AG20443 (cell line): ENCODE results near the gene ANKEF1.
A peak's percentile ranks its signal among the peaks of the same experiment; 100 is the strongest.

ENCODE experiments used
- DNase-seq: peaks from one replicate; pipeline ENCODE4 v3.0.0; 2012; ENCODE audit warnings: low spot score, mixed read lengths

The ANKEF1 gene

DNA sequence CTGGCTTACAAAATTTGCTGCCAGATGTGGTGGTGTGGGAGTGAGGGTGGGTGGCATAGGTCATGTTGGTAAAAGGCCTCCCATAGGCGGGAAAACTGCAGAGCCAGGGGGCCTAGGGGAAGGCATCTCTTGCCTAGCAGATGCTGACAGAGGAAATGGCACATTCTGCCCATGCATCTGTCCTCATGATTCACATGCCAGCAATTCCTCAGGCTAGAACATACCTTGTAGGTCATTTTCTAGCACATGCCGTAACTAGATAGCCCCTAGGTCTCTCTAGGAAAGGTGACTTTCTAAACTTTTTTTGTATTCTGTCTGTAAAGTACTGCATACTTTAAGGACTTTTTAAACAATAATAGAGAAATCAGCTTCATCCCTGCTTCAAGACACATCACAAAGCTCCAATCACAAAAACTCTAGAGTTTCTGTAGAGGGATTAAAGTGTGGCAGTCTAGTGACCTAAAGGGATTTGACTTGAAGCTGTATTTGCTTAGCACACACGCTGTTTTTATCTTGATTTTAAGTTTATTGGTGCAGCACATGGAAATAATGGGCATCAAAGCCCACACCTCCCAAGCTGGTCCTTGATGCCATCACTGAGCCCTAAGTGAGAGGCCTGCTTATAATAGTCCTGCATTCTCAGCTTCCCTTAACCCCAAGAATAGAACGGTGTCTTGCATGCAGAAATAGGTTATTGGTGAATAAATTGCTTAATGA is 55.2 kb downstream of the ANKEF1 start:
- DNase-seq: no peak

DNA sequence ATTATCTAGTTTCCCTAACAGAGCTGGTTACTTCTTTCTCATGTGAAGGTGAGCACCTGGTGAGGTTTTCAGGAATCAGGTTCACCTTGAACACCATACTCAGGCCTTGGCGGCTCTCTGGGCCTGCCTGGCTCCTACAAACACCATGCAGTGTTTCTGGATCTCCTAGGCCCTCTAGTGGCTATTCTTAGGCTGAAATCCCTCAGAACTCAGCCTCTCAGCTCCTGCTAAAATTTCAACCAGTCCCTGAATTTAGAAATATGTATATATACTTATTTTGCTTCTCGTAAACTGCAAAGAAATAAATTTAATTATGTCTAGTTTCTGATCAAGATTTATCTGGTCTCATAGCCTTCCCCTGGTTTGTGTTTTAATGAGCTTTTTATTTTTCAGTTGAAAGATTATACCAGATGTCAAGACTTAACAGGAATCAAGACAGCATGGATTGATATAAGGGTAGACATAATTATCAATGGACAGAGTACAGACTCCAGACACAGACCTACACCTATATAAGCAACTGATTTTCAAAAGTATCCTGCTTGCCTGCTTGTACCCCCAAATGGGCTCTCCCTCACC is 55.9 kb downstream of the ANKEF1 start:
- DNase-seq: peak; percentile 69

DNA sequence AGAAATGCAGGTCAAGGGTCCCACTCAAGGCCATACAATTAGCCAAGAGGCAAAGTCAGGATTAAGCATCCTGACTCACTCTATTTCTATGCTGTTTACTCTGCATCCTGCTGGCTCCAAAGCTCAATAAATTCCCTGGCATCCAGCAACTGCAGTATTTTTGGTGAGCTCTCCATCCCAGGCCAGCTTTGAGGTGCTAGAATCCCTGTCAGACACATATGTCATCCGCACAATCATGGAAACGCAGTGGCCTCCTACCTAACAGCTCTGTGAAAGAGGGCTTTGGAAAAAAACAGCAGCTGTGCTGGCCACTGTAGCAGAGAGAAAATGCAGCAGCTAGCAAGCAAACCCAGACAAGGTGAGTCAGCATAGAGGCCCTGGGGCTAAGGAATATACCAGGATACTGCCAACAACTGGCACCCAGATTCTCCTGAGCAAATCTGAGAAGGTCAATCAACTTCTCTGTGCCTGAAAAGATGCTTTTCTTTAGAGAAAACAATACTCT is 58.4 kb downstream of the ANKEF1 start:
- peak; percentile 55 for DNase-seq

DNA sequence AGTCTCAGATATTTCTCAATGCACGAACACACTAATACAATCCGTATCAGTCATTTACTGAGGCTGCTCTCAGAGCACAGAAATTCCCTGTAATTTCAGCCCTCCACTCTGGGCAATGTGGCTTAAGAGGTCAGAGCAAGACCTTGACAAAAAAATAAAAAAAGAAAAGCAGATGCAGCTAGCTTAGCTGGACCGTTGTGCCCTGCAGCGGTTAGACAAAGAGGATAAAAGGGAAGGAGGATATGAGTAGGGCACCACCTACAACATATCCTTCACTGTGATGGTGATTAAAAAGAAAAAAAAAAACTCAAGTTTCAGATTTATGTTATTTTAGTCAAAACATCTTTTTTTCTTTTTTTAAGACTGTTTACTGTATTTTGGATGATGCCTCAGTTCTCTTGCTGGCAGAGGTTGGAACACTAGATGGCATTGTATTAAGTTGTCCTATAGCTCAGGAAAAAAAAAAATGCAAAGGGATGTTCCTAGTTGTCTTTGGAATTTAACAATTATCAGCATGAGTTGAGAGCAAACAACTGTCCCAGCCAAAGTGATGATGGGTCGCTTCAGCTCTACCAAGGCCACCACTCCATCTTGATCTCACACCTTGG is 59.9 kb downstream of the ANKEF1 start:
- DNase-seq: no peak

DNA sequence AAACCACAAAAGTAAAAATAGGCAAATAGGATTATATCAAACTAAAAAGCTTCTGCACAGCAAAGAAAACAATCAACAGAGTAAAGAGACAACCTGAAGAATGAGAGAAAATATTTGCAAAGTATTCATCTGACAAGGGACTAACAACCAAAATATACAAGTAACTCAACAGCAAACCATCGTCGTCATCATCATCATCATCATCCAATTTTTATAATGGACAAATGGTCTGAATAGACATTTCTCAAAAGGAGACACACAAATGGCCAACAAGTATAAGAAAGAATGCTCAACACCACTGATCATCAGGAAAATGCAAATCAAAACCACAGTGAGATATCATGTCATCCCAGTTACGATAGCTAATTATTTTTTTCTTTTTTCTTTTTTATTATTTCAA is 62.0 kb downstream of the ANKEF1 start:
- DNase-seq: no peak

DNA sequence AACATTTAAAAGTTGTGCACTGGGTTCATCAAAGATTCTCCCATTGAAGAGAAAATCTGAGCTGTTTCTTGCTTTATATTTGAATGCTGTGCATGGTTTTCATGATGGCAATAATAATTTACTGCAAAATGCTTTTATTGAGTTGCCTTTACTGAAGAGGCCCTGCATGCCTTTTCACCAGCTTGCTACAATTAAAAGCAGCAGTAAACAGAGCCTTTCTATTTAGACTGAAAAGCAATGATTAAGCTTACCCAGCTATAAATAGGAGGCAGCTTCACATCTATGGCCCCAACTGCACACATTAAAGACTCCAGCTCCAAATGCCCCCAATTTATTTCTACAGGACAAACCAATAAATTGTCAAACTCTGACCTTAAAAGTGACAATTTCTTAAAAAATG is 70.3 kb downstream of the ANKEF1 start:
- DNase-seq: no peak
